A549 (cell line): ENCODE results near the gene KANK2. TPM values are rescaled to one million over a fixed set of nuclear protein-coding genes. Genes with fewer than 3 reads are reported as not detected.
"Not testable (repeated sequence)": the region's sequence is repeated elsewhere in the genome, so short reads cannot be mapped to it uniquely, and the experiment has no call there.

Experiments
- ATAC-seq, 2 experiments: fragments of 200-7000 bp in 1 of 2; fragments of >200 bp in 1 of 2; cut with Nextera tagmentation in 1 of 2; cut with Tn5 transposase in 1 of 2; 3 replicates each; pipeline versions ENCODE4 v1.8.0 to v1.9.1; 2018 to 2020; ENCODE audit warnings: mild to moderate bottlenecking in 1 of 2, moderate library complexity in 1 of 2
- CTCF ChIA-PET: fragments of 300-600 bp; sonication (Branson Sonifier 250); formaldehyde crosslinking; extraction: SDS; loops from one replicate; lab custom pipeline; 2021; ENCODE audit warnings: antibody characterized with exemption, inconsistent platforms; lab: Yijun Ruan, JAX
- POLR2A ChIA-PET: fragments of 350-600 bp; formaldehyde crosslinking; extraction: SDS; loops from one replicate; lab custom pipeline; 2021; ENCODE audit warnings: antibody characterized with exemption, inconsistent platforms; lab: Yijun Ruan, JAX
- DNase-seq, 2 experiments: peaks; one replicate each; pipeline versions ENCODE4 v3.0.0 to v3.0.0-alpha.2; 2011 to 2016; ENCODE audit warnings: low read depth in 1 of 2, low spot score in 1 of 2
- FAIRE-seq: peaks from 2 replicates; lab custom pipeline; 2011; peaks lifted over from hg19 to GRCh38; lab: Jason Lieb, UNC
- H3K27ac ChIP-seq, 2 experiments: fragments of >200 bp; sonication (Bioruptor Twin); formaldehyde crosslinking; 3 replicates each; pipeline ENCODE4 v1.5.1; 2016 to 2017
- H3K4me1 ChIP-seq: fragments of >200 bp; sonication (Bioruptor Twin); formaldehyde crosslinking; 3 replicates; pipeline ENCODE4 v1.6.1; 2016
- H3K4me2 ChIP-seq: fragments of >200 bp; sonication (Bioruptor Twin); formaldehyde crosslinking; 3 replicates; pipeline ENCODE4 v1.6.1; 2016
- H3K4me3 ChIP-seq: fragments of >200 bp; sonication (Bioruptor Twin); formaldehyde crosslinking; 3 replicates; pipeline ENCODE4 v1.5.1; 2016
- H3K9me3 ChIP-seq: fragments of >200 bp; sonication (Bioruptor Twin); formaldehyde crosslinking; 3 replicates; pipeline ENCODE4 v1.6.1; 2016
- BHLHE40 ChIP-seq: IDR thresholded peaks from 2 replicates; pipeline ENCODE4 v1.6.1; 2012; ENCODE audit warnings: low read depth, low read length, inconsistent platforms
- CEBPB ChIP-seq, 2 experiments: fragments of >200 bp in 1 of 2; sonication (Bioruptor Twin) in 1 of 2; formaldehyde crosslinking in 1 of 2; IDR thresholded peaks; 2 replicates each; pipeline ENCODE4 v1.6.1; 2012 to 2016
- EHMT2 ChIP-seq: fragments of 200-600 bp; sonication (generic); IDR thresholded peaks from 2 replicates; pipeline ENCODE4 v1.6.1; 2016; ENCODE audit warnings: antibody characterized with exemption, low read depth, mild to moderate bottlenecking, moderate library complexity
- EP300 ChIP-seq, 2 experiments: fragments of >200 bp; sonication (Bioruptor Twin); formaldehyde crosslinking; IDR thresholded peaks; 2 replicates in 1 of 2; 3 replicates in 1 of 2; pipeline ENCODE4 v1.6.1; 2016 to 2017
- FOSB ChIP-seq: fragments of 250-450 bp; sonication (Bioruptor Pico); IDR thresholded peaks from 2 replicates; pipeline ENCODE4 v1.5.0; 2020; ENCODE audit warnings: mild to moderate bottlenecking, moderate library complexity
- HEYL ChIP-seq: fragments of 250-450 bp; sonication (Bioruptor Pico); IDR thresholded peaks from 2 replicates; pipeline ENCODE4 v1.8.0; 2021; ENCODE audit warnings: mild to moderate bottlenecking, moderate library complexity
- HOXA7 ChIP-seq: fragments of 250-450 bp; sonication (Bioruptor Pico); IDR thresholded peaks from 2 replicates; pipeline ENCODE4 v1.5.0; 2020; ENCODE audit warnings: mild to moderate bottlenecking, moderate library complexity
- HOXB13 ChIP-seq: fragments of 250-450 bp; sonication (Bioruptor Pico); IDR thresholded peaks from 2 replicates; pipeline ENCODE4 v1.5.0; 2020; ENCODE audit warnings: low read depth, mild to moderate bottlenecking, moderate library complexity
- HOXB5 ChIP-seq: fragments of 250-450 bp; sonication (Bioruptor Pico); IDR thresholded peaks from 2 replicates; pipeline ENCODE4 v1.5.0; 2020; ENCODE audit warnings: mild to moderate bottlenecking, moderate library complexity
- KDM1A ChIP-seq: fragments of 200-600 bp; sonication (generic); IDR thresholded peaks from 2 replicates; pipeline ENCODE4 v1.6.1; 2016; ENCODE audit warnings: low read depth, mild to moderate bottlenecking
- MAX ChIP-seq: IDR thresholded peaks from 2 replicates; pipeline ENCODE4 v1.6.1; 2012
- MYC ChIP-seq: IDR thresholded peaks from 2 replicates; pipeline ENCODE4 v1.6.1; 2012; ENCODE audit warnings: mild to moderate bottlenecking, inconsistent platforms, low read length, improper control_type of control experiment, borderline replicate concordance
- NFE2L2 ChIP-seq: fragments of 150-350 bp; conservative IDR thresholded peaks from 2 replicates; pipeline ENCODE4 v1.6.1; 2014; ENCODE audit warnings: low read length
- PBX3 ChIP-seq: IDR thresholded peaks from 2 replicates; pipeline ENCODE4 v1.6.1; 2012
- POLR2A ChIP-seq: IDR thresholded peaks from 2 replicates; pipeline ENCODE4 v1.6.1; 2012; ENCODE audit warnings: mild to moderate bottlenecking, low read length
- RARB ChIP-seq: fragments of 250-450 bp; sonication (Bioruptor Pico); IDR thresholded peaks from 2 replicates; pipeline ENCODE4 v1.8.0; 2021; ENCODE audit warnings: mild to moderate bottlenecking, moderate library complexity
- REST ChIP-seq: fragments of 200-600 bp; sonication (generic); IDR thresholded peaks from 2 replicates; pipeline ENCODE4 v1.6.1; 2016; ENCODE audit warnings: antibody characterized with exemption, mild to moderate bottlenecking, moderate library complexity
- TFCP2L1 ChIP-seq: fragments of 250-450 bp; sonication (Bioruptor Pico); IDR thresholded peaks from 2 replicates; pipeline ENCODE4 v1.5.0; 2021; ENCODE audit warnings: mild to moderate bottlenecking
- TP53 ChIP-seq: fragments of 250-450 bp; sonication (Bioruptor Pico); IDR thresholded peaks from 2 replicates; pipeline ENCODE4 v1.5.0; 2021; ENCODE audit warnings: mild to moderate bottlenecking, moderate library complexity
- ZFP36 ChIP-seq: fragments of 450-650 bp; IDR thresholded peaks from 2 replicates; pipeline ENCODE4 v1.6.1; 2014; ENCODE audit warnings: borderline replicate concordance; ENCODE audit not compliant: partially characterized antibody
- ZSCAN20 ChIP-seq: fragments of 250-450 bp; sonication (Bioruptor Pico); IDR thresholded peaks from 2 replicates; pipeline ENCODE4 v1.8.0; 2022; ENCODE audit warnings: mild to moderate bottlenecking, moderate library complexity
- WGBS: methylation state at CpG from one replicate; pipeline ENCODE4 v1.1.6; 2017; ENCODE audit errors: missing lambda C conversion rate; 5-methylcytosine and 5-hydroxymethylcytosine counted together
- polyA plus RNA-seq, 4 experiments: library from polyadenylated mRNA; depleted of rRNA in 3 of 4; stranded (reverse); fragments of >200 nt; fragmentation: RNase III in 1 of 4; extraction: RNeasy Plus Mini Kit Qiagen cat#74134 plus additional on column Dnase treatment in 1 of 4; gene quantifications; 2 replicates in 3 of 4; 3 replicates in 1 of 4; pipeline ENCODE4 v1.2.3, GENCODE V29; 2011 to 2017
- TF ChIP-seq, protein P1 (sequence below): fragments of 250-450 bp; sonication (Bioruptor Pico); IDR thresholded peaks from 2 replicates; pipeline ENCODE4 v1.5.0; 2021; ENCODE audit warnings: mild to moderate bottlenecking, moderate library complexity, borderline replicate concordance
- TF ChIP-seq, protein P2 (sequence below): fragments of >200 bp; sonication (Bioruptor Twin); formaldehyde crosslinking; IDR thresholded peaks from 2 replicates; pipeline ENCODE4 v1.6.1; 2016
- TF ChIP-seq, protein P3 (sequence below): fragments of 450-650 bp; IDR thresholded peaks from 2 replicates; pipeline ENCODE4 v1.6.1; 2014; ENCODE audit warnings: antibody characterized with exemption

The KANK2 gene
- polyA plus RNA-seq, 2 of the 4 experiments (the other 2 are of a cell fraction) = 20.5 to 68.0 TPM

DNA sequence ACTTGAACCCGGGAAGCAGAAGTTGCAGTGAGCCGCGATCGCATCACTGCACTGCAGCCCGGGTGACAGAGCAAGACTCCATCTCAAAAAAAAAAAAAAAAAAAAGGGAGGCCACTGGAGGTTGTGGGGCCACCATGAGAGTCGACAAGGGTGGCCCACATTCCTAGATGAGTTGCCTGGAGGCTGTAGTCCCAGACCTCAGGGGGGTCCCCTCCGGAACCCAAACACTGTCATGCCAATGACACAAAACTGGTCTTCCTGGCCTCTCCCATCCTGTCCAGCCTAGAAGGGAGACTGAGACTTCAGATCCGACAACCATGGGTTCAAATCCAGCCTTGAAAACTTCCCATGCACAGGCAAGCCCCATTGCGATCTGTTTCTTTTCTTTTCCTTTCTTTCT lies 56.4 kb downstream of the KANK2 start:
- POLR2A ChIA-PET = interaction anchor here (2.8 kb wide), 1 partner anchor 57 kb away, joined by 8 read pairs; the partner anchor contains the start of gene KANK2
- peak overlapping the region; percentile 98 to 100 for H3K27ac ChIP-seq
- peaks cover 67% of the 10 kb centered on the region for H3K4me1 ChIP-seq
- FAIRE-seq (no peak), DNase-seq (no peak), ATAC-seq (no peak)
- no peak overlapping the region for H3K4me2 ChIP-seq
- H3K4me3 ChIP-seq = no peak overlapping the region
- no peaks in the 10 kb centered on the region for H3K9me3 ChIP-seq
- 85% methylated on average over 9 of the region's 9 CpGs for WGBS
- CTCF ChIA-PET = interaction anchor here (0.7 kb wide), 1 partner anchor 1652 kb away, joined by 3 read pairs; no protein-coding TSS in a partner anchor
- TF ChIP-seq BHLHE40 (no peak), NFE2L2 (no peak), REST (no peak)
- TF ChIP-seq, protein P1, sequence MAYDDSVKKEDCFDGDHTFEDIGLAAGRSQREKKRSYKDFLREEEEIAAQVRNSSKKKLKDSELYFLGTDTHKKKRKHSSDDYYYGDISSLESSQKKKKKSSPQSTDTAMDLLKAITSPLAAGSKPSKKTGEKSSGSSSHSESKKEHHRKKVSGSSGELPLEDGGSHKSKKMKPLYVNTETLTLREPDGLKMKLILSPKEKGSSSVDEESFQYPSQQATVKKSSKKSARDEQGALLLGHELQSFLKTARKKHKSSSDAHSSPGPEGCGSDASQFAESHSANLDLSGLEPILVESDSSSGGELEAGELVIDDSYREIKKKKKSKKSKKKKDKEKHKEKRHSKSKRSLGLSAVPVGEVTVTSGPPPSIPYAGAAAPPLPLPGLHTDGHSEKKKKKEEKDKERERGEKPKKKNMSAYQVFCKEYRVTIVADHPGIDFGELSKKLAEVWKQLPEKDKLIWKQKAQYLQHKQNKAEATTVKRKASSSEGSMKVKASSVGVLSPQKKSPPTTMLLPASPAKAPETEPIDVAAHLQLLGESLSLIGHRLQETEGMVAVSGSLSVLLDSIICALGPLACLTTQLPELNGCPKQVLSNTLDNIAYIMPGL = no peak

- POLR2A ChIA-PET, ATAC-seq, H3K9me3 ChIP-seq, H3K4me3 ChIP-seq, FAIRE-seq, DNase-seq: not testable (repeated sequence)
- peak overlapping the region; percentile 98 to 100 for H3K27ac ChIP-seq
- H3K4me2 ChIP-seq = peak overlapping the region; percentile 82
- WGBS = 79% methylated on average over 9 of the region's 10 CpGs
- peaks cover 67% of the 10 kb centered on the region for H3K4me1 ChIP-seq
- CTCF ChIA-PET = interaction anchor here (2.4 to 4.0 kb wide), 4 partner anchors 10 to 105 kb away, joined by 5 to 57 read pairs (median 14); no protein-coding TSS in a partner anchor
Measured at GRCh38 chr19:11140023-11140538, 57.3 kb downstream of the KANK2 start.

DNA sequence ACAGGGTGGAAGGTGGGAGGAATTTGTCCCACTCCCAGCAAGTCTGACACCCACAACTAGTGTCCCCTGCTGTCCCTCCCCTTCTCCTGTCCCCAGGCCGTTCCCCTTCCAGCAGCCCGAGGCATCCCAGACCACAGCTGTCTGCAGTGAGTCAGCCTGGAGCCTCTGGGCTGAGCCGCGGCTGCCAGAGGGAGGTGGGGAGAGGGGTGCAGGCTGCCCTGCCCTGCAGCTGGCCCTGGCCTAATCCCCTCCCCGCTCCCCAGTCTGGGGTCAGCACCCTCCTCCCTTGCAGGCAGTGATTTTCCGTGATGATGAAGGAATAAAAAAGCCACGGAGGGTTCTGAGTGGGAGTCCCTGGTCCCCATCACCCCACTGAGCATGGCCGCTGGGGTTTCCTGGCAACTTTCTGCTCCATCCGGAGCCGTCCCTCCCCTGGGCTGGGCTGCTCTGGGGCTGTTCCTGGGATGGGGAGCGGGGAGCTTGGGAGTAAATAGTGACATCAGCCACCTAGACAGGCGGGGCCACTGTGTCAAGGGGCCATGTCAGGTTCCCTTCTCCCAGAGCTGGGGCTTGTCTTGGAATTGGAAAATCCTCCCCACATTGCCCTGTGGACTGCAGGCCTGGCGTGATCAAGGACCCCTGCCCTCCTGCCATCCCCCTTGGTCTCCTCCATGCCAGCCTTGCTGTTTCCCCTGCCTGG lies 58.6 kb downstream of the KANK2 start:
- Histone ChIP-seq H3K27ac (peak overlapping the region; percentile 98 to 100), H3K4me1 (peaks cover 54% of the 10 kb centered on the region), H3K4me2 (peak overlapping the region; percentile 82), H3K9me3 (no peaks in the 10 kb centered on the region), H3K4me3 (0 out of 3 replicates have a peak overlapping the region, but pooled peaks have one; percentile 18)
- WGBS = 0% methylated on average over 7 of the region's 13 CpGs
- ChIA-PET CTCF (interaction anchor here (0.8 to 4.0 kb wide), 15 partner anchors 9 to 344 kb away, joined by 4 to 57 read pairs (median 6); partner anchors contain the start of gene KANK2), POLR2A (interaction anchor here (0.5 to 1.8 kb wide), 6 partner anchors 18 to 242 kb away, joined by 3 to 18 read pairs (median 4); partner anchors contain the start of gene KANK2)
- FAIRE-seq (no peak), DNase-seq (peak; percentile 69 to 87), ATAC-seq (peak; percentile 73 to 74)
- TF ChIP-seq HEYL (CRISPR knock-in tag) (no peak), FOSB (CRISPR knock-in tag) (no peak), RARB (CRISPR knock-in tag) (no peak), MYC (no peak), PBX3 (peak; percentile 57; the same call in 1 of the 2 replicates), KDM1A (no peak), POLR2A (0 out of 2 replicates have a peak, but pooled peaks have one; percentile 2), HOXB13 (CRISPR knock-in tag) (no peak), EP300 (IDR thresholded peaks at IDR 0.05) (peak in 1 of 2 experiments; percentile 31; a peak in 2 of 5 replicates), EHMT2 (no peak), MAX (0 out of 2 replicates have a peak, but pooled peaks have one; percentile 43), TP53 (CRISPR knock-in tag) (no peak), ZFP36 (no peak), CEBPB (IDR thresholded peaks at IDR 0.05) (no peak), ZSCAN20 (CRISPR knock-in tag) (no peak), TFCP2L1 (CRISPR knock-in tag) (no peak), HOXB5 (no peak), HOXA7 (no peak)
- TF ChIP-seq, protein P2, sequence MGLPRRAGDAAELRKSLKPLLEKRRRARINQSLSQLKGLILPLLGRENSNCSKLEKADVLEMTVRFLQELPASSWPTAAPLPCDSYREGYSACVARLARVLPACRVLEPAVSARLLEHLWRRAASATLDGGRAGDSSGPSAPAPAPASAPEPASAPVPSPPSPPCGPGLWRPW = no peak
- TF ChIP-seq, protein P3, sequence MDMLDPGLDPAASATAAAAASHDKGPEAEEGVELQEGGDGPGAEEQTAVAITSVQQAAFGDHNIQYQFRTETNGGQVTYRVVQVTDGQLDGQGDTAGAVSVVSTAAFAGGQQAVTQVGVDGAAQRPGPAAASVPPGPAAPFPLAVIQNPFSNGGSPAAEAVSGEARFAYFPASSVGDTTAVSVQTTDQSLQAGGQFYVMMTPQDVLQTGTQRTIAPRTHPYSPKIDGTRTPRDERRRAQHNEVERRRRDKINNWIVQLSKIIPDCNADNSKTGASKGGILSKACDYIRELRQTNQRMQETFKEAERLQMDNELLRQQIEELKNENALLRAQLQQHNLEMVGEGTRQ = no peak
